ENCODE measurements around the gene PCNX1.

- TF ChIP-seq MYC (IDR thresholded peaks at IDR 0.05; ENCODE audit: low read depth, low read length), result no peak
- no peak for TF ChIP-seq MYC (CRISPR knock-in tag; IDR thresholded peaks at IDR 0.05; ENCODE audit: borderline replicate concordance, low read depth)
- no peak for TF ChIP-seq ZNF561 (CRISPR knock-in tag; conservative IDR thresholded peaks at IDR 0.05)
- TF ChIP-seq EZH2 (IDR thresholded peaks at IDR 0.05; ENCODE audit: borderline replicate concordance, low read depth, low read length), result no peak
- no peak for TF ChIP-seq CTCF (IDR thresholded peaks at IDR 0.05 in 2 of 3, conservative IDR thresholded peaks at IDR 0.05 in 1 of 3; ENCODE audit: insufficient read depth in 2 of 3, low read depth in 1 of 3, low read length in 3 of 3)
- TF ChIP-seq, protein P1, sequence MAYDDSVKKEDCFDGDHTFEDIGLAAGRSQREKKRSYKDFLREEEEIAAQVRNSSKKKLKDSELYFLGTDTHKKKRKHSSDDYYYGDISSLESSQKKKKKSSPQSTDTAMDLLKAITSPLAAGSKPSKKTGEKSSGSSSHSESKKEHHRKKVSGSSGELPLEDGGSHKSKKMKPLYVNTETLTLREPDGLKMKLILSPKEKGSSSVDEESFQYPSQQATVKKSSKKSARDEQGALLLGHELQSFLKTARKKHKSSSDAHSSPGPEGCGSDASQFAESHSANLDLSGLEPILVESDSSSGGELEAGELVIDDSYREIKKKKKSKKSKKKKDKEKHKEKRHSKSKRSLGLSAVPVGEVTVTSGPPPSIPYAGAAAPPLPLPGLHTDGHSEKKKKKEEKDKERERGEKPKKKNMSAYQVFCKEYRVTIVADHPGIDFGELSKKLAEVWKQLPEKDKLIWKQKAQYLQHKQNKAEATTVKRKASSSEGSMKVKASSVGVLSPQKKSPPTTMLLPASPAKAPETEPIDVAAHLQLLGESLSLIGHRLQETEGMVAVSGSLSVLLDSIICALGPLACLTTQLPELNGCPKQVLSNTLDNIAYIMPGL (CRISPR knock-in tag; IDR thresholded peaks at IDR 0.05), result no peak
- no peak for TF ChIP-seq CEBPB (tag; IDR thresholded peaks at IDR 0.05)
- no peak for TF ChIP-seq REST (IDR thresholded peaks at IDR 0.05; ENCODE audit: borderline replicate concordance)
- TF ChIP-seq REST (CRISPR knock-in tag; IDR thresholded peaks at IDR 0.05; ENCODE audit: low read depth), result no peak
- no peak for TF ChIP-seq ELF1 (tag; IDR thresholded peaks at IDR 0.05)
- no peak for TF ChIP-seq POLR2A (conservative IDR thresholded peaks at IDR 0.05)
- TF ChIP-seq ZFX (CRISPR knock-in tag; IDR thresholded peaks at IDR 0.05), result no peak
- no peak for TF ChIP-seq PHF21A (IDR thresholded peaks at IDR 0.05; ENCODE audit: borderline replicate concordance, low read depth)
- no peak for TF ChIP-seq ZNF589 (CRISPR knock-in tag; IDR thresholded peaks at IDR 0.05; ENCODE audit: low read depth)
- no peak for TF ChIP-seq NCOA6 (IDR thresholded peaks at IDR 0.05)
- no peak for TF ChIP-seq ZNF175 (CRISPR knock-in tag; IDR thresholded peaks at IDR 0.05; ENCODE audit: low read depth)
These were observed 122.0 kb downstream of the PCNX1 start for GRCh38 chr14:71029236-71029781.
